Neural crest cell (in vitro differentiated cells): Measurements from ENCODE around the gene GABBR2. TPM values are rescaled to one million over a fixed set of nuclear protein-coding genes. Genes with fewer than 3 reads are reported as not detected.

Experiments used
- DNase-seq: peaks from one replicate; pipeline ENCODE4 v3.0.0; 2021; ENCODE audit warnings: low read depth, mixed read lengths, low spot score
- H3K27ac Mint-ChIP-seq: one replicate; pipeline ENCODE4 v1.8.0; 2021; ENCODE audit warnings: mild to moderate bottlenecking, mixed read lengths; ENCODE audit not compliant: unreplicated experiment
- H3K27me3 Mint-ChIP-seq: 2 replicates; pipeline ENCODE4 v1.8.0; 2021; ENCODE audit warnings: low read depth, mild to moderate bottlenecking, mixed read lengths
- H3K36me3 Mint-ChIP-seq: 2 replicates; pipeline ENCODE4 v1.8.0; 2021; ENCODE audit warnings: low read depth, mild to moderate bottlenecking, mixed read lengths
- H3K4me1 Mint-ChIP-seq: 2 replicates; pipeline ENCODE4 v1.8.0; 2021; ENCODE audit warnings: mixed read lengths
- H3K4me3 Mint-ChIP-seq: one replicate; pipeline ENCODE4 v1.8.0; 2021; ENCODE audit warnings: mild to moderate bottlenecking, mixed read lengths
- H3K9me3 Mint-ChIP-seq: 2 replicates; pipeline ENCODE4 v1.8.0; 2021; ENCODE audit warnings: mixed read lengths
- CTCF ChIP-seq: fragments of 200-600 bp; sonication (generic); conservative IDR thresholded peaks from 2 replicates; pipeline ENCODE4 v1.5.0; 2021; ENCODE audit warnings: antibody characterized with exemption, mild to moderate bottlenecking
- total RNA-seq: library from RNA; stranded (reverse); gene quantifications from 2 replicates; pipeline ENCODE4 v1.2.1, GENCODE V29; 2021

The GABBR2 gene
- total RNA-seq, 1 donor from 2014 or later: 0.84 TPM

- peaks cover 8% of the 10 kb centered on the region for H3K36me3 Mint-ChIP-seq
- H3K4me3 Mint-ChIP-seq: no peak overlapping the region
- H3K27ac Mint-ChIP-seq: no peak overlapping the region
Observed at GRCh38 chr9:98745470-98745869, 36.7 kb upstream of the GABBR2 start.

GRCh38 chr9:98743818-98744611 lies 35.3 kb upstream of the GABBR2 start:
- Mint-ChIP-seq H3K36me3 (peaks cover 5% of the 10 kb centered on the region), H3K27me3 (no peaks in the 10 kb centered on the region), H3K27ac (peak overlapping the region; percentile 16), H3K4me3 (no peak overlapping the region), H3K4me1 (no peaks in the 10 kb centered on the region), H3K9me3 (peaks cover 3% of the 10 kb centered on the region)
- TF ChIP-seq CTCF: no peak
- no peak for DNase-seq

More at GRCh38 chr9:98745470-98745869, 36.7 kb upstream of the GABBR2 start:
- Mint-ChIP-seq H3K27me3 (no peaks in the 10 kb centered on the region), H3K9me3 (no peaks in the 10 kb centered on the region), H3K4me1 (no peaks in the 10 kb centered on the region)
- TF ChIP-seq CTCF: no peak
- no peak for DNase-seq

- no peak for TF ChIP-seq CTCF
- DNase-seq: no peak
- H3K9me3 Mint-ChIP-seq: peaks cover 7% of the 10 kb centered on the region
- peaks cover 10% of the 10 kb centered on the region for H3K36me3 Mint-ChIP-seq
- no peak overlapping the region for H3K27ac Mint-ChIP-seq
- H3K4me3 Mint-ChIP-seq: no peak overlapping the region
- H3K4me1 Mint-ChIP-seq: no peaks in the 10 kb centered on the region
- no peaks in the 10 kb centered on the region for H3K27me3 Mint-ChIP-seq
Observed at GRCh38 chr9:98743329-98743728, 34.6 kb upstream of the GABBR2 start.

- no peak for DNase-seq
- no peak for TF ChIP-seq CTCF
- Mint-ChIP-seq H3K27ac (no peak overlapping the region), H3K36me3 (peaks cover 18% of the 10 kb centered on the region), H3K4me1 (no peaks in the 10 kb centered on the region), H3K4me3 (no peak overlapping the region), H3K27me3 (no peaks in the 10 kb centered on the region), H3K9me3 (peaks cover 9% of the 10 kb centered on the region)
Observed at GRCh38 chr9:98742325-98743280, 33.9 kb upstream of the GABBR2 start.

GRCh38 chr9:98740226-98740881 lies 31.6 kb upstream of the GABBR2 start:
- H3K27me3 Mint-ChIP-seq: no peaks in the 10 kb centered on the region
- no peaks in the 10 kb centered on the region for H3K4me1 Mint-ChIP-seq
- H3K4me3 Mint-ChIP-seq: no peak overlapping the region
- no peak overlapping the region for H3K27ac Mint-ChIP-seq
- no peak for TF ChIP-seq CTCF
- peaks cover 28% of the 10 kb centered on the region for H3K36me3 Mint-ChIP-seq
- no peak for DNase-seq
- H3K9me3 Mint-ChIP-seq: peaks cover 11% of the 10 kb centered on the region
